ENCODE results near the gene SCN1B. TPM values are rescaled to one million over a fixed set of nuclear protein-coding genes. Genes with fewer than 3 reads are reported as not detected.

SCN1B gene
- total and polyA plus RNA-seq, 9 donors = 0.83 to 13.9 (median 5.7) TPM

- intact Hi-C loops (cut with DNase I) = no loop called here
- Histone ChIP-seq H3K4me3 (no peak overlapping the region), H3K4me1 (ENCODE audit: insufficient read depth) (no peaks in the 10 kb centered on the region), H3K36me3 (no peaks in the 10 kb centered on the region), H3K27me3 (no peaks in the 10 kb centered on the region), H3K9me3 (no peaks in the 10 kb centered on the region), H3K27ac (no peak overlapping the region)
- no peak for DNase-seq
- TF ChIP-seq POLR2A (IDR thresholded peaks at IDR 0.05) = no peak
- no peak for TF ChIP-seq CTCF (IDR thresholded peaks at IDR 0.05)
- no peak for TF ChIP-seq EP300 (IDR thresholded peaks at IDR 0.05)
- WGBS, 3 donors = 83 to 85% (median 85%) methylated on average over 15 of the region's 15 CpGs
Observed at GRCh38 chr19:35083691-35084508, 53.6 kb downstream of the SCN1B start.

GRCh38 chr19:35084509-35084762, 54.2 kb downstream of the SCN1B start:
- Histone ChIP-seq H3K4me1 (ENCODE audit: insufficient read depth) (no peaks in the 10 kb centered on the region), H3K4me3 (no peak overlapping the region), H3K9me3 (no peaks in the 10 kb centered on the region), H3K27me3 (no peaks in the 10 kb centered on the region), H3K27ac (no peak overlapping the region), H3K36me3 (no peaks in the 10 kb centered on the region)
- TF ChIP-seq EP300 (IDR thresholded peaks at IDR 0.05) = no peak
- no peak for TF ChIP-seq POLR2A (IDR thresholded peaks at IDR 0.05)
- no peak for TF ChIP-seq CTCF (IDR thresholded peaks at IDR 0.05)
- intact Hi-C loops (cut with DNase I) = no loop called here
- WGBS, 3 donors = 72 to 80% (median 74%) methylated on average over 3 of the region's 3 CpGs
- DNase-seq = no peak

GRCh38 chr19:35085947-35086346, 55.7 kb downstream of the SCN1B start:
- Histone ChIP-seq H3K9me3 (no peaks in the 10 kb centered on the region), H3K4me1 (ENCODE audit: insufficient read depth) (no peaks in the 10 kb centered on the region), H3K36me3 (no peaks in the 10 kb centered on the region), H3K27me3 (no peaks in the 10 kb centered on the region), H3K27ac (no peak overlapping the region), H3K4me3 (no peak overlapping the region)
- intact Hi-C loops (cut with DNase I) = no loop called here
- TF ChIP-seq CTCF (IDR thresholded peaks at IDR 0.05) (no peak), EP300 (IDR thresholded peaks at IDR 0.05) (no peak)
- no peak for DNase-seq
- WGBS, 3 donors = 64 to 68% (median 66%) methylated on average over 6 of the region's 6 CpGs

- Histone ChIP-seq H3K27ac (no peak overlapping the region), H3K27me3 (no peaks in the 10 kb centered on the region), H3K36me3 (no peaks in the 10 kb centered on the region), H3K9me3 (no peaks in the 10 kb centered on the region), H3K4me3 (no peak overlapping the region), H3K4me1 (ENCODE audit: insufficient read depth) (no peaks in the 10 kb centered on the region)
- TF ChIP-seq POLR2A (IDR thresholded peaks at IDR 0.05) = no peak
- TF ChIP-seq CTCF (IDR thresholded peaks at IDR 0.05) = no peak
- TF ChIP-seq EP300 (IDR thresholded peaks at IDR 0.05) = no peak
- intact Hi-C loops (cut with DNase I) = no loop called here
- no peak for DNase-seq
- WGBS, 3 donors = 71 to 85% (median 73%) methylated on average over 7 to 8 of the region's 8 CpGs
Observed at GRCh38 chr19:35086455-35086854, 56.2 kb downstream of the SCN1B start.
